ENCODE data around the gene PRKAG2. TPM values are rescaled to one million over a fixed set of nuclear protein-coding genes. Genes with fewer than 3 reads are reported as not detected.

Gene PRKAG2
- total RNA-seq = 20.6 and 23.4 TPM in 2 replicates
- long read RNA-seq, transcript PRKAG2-203 (12 exons, 2,318 nt) = major isoform, 32 of 50 reads
- long read RNA-seq, partial matches to known transcripts = 12 of 50 reads
- long read RNA-seq, other reads (novel, unspliced or antisense) = 5 of 50 reads

GRCh38 chr7:151876899-151877777 is at the start of gene PRKAG2:
TSS of gene PRKAG2 (minus strand) at chr7:151877115. CDS start at chr7:151876620, 495 bp downstream.
- Mint-ChIP-seq H3K27ac (peak within 1 kb of the TSS; percentile 69), H3K4me3 (ENCODE audit: low read depth) (peak within 1 kb of the TSS; percentile 89), H3K4me1 (ENCODE audit: low read depth) (peaks cover 4% of the 10 kb centered on the region), H3K9me3 (ENCODE audit: low read depth) (no peaks in the 10 kb centered on the region), H3K27me3 (peaks cover 39% of the 10 kb centered on the region), H3K36me3 (ENCODE audit: insufficient read depth) (no peaks in the 10 kb centered on the region)
- peak; percentile 47 for DNase-seq (ENCODE audit: low spot score, unreplicated experiment)
- TF ChIP-seq CTCF (IDR thresholded peaks at IDR 0.05; ENCODE audit: unreplicated experiment) = peak; percentile 31

- no peak for DNase-seq (ENCODE audit: low spot score, unreplicated experiment)
- TF ChIP-seq CTCF (IDR thresholded peaks at IDR 0.05; ENCODE audit: unreplicated experiment) = no peak
- Mint-ChIP-seq H3K27me3 (peaks cover 3% of the 10 kb centered on the region), H3K27ac (peak overlapping the region; percentile 74), H3K9me3 (ENCODE audit: low read depth) (peaks cover 3% of the 10 kb centered on the region), H3K4me3 (ENCODE audit: low read depth) (no peak overlapping the region), H3K4me1 (ENCODE audit: low read depth) (peaks cover 13% of the 10 kb centered on the region), H3K36me3 (ENCODE audit: insufficient read depth) (no peaks in the 10 kb centered on the region)
Measured at GRCh38 chr7:151926336-151926712, 49.4 kb upstream of the PRKAG2 start.

- H3K27me3 Mint-ChIP-seq = peaks cover 1% of the 10 kb centered on the region
- no peaks in the 10 kb centered on the region for H3K36me3 Mint-ChIP-seq (ENCODE audit: insufficient read depth)
- H3K4me1 Mint-ChIP-seq (ENCODE audit: low read depth) = peaks cover 13% of the 10 kb centered on the region
- H3K4me3 Mint-ChIP-seq (ENCODE audit: low read depth) = peak overlapping the region; percentile 5
- H3K9me3 Mint-ChIP-seq (ENCODE audit: low read depth) = peaks cover 3% of the 10 kb centered on the region
- DNase-seq (ENCODE audit: low spot score, unreplicated experiment) = no peak
- TF ChIP-seq CTCF (IDR thresholded peaks at IDR 0.05; ENCODE audit: unreplicated experiment) = no peak
- peak overlapping the region; percentile 79 for H3K27ac Mint-ChIP-seq
Measured at GRCh38 chr7:151925446-151926335, 48.8 kb upstream of the PRKAG2 start.

GRCh38 chr7:151924508-151924907 is 47.6 kb upstream of the PRKAG2 start:
- peaks cover 3% of the 10 kb centered on the region for H3K9me3 Mint-ChIP-seq (ENCODE audit: low read depth)
- H3K4me3 Mint-ChIP-seq (ENCODE audit: low read depth) = no peak overlapping the region

More at GRCh38 chr7:151924508-151924907, 47.6 kb upstream of the PRKAG2 start:
- no peaks in the 10 kb centered on the region for H3K27me3 Mint-ChIP-seq
- DNase-seq (ENCODE audit: low spot score, unreplicated experiment) = no peak
- H3K27ac Mint-ChIP-seq = no peak overlapping the region
- no peak for TF ChIP-seq CTCF (IDR thresholded peaks at IDR 0.05; ENCODE audit: unreplicated experiment)
- H3K4me1 Mint-ChIP-seq (ENCODE audit: low read depth) = peaks cover 13% of the 10 kb centered on the region
- H3K36me3 Mint-ChIP-seq (ENCODE audit: insufficient read depth) = no peaks in the 10 kb centered on the region
